ENCODE data around the gene CD200R1L. TPM values are rescaled to one million over a fixed set of nuclear protein-coding genes. Genes with fewer than 3 reads are reported as not detected.

The CD200R1L gene
- total RNA-seq, 1 experiment from 2014 or later = not detected

DNA sequence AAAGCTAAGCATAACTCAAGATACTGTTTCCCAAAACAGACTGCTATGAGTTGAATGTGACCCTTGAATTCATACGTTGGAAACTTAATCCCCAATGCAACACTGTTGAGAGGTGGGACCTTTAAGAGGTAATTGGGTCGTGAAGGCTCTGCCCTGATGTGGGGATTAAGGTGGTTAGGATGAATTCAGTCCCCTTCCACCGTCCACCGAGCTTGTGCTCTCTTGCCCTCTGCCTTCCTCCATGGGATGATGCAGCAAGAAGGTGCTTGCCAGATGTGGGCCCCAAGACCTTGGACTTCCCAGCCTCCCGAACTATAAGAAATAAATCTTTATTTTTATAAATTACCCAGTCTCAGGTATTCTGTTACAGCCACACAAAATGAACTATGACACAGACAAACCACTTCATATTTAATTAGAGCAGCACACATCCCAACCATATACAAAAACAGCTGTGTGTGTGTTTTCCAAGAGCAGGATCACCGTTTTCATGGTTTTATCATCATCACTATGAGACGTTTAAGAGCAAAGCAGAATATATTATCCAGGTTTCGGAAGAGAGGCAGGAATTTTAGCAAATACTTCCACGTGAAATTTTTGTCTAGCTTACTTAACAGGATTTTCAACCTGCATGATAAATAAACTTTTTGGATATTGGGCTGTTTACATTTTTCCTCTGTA, 61.2 kb downstream of the CD200R1L start:
- peaks cover under 1 to 8% of the 10 kb centered on the region in 2 experiments; a peak in 3 of 4 replicates for H3K4me1 Mint-ChIP-seq

More for the DNA sequence above, 61.2 kb downstream of the CD200R1L start:
- Mint-ChIP-seq H3K4me3 (no peak overlapping the region), H3K27ac (no peak overlapping the region), H3K9me3 (peaks cover 14 to 15% of the 10 kb centered on the region in 2 experiments; a peak in 4 of 5 replicates), H3K36me3 (ENCODE audit: insufficient read depth in 1 of 3, low read depth in 3 of 3) (peaks cover 8 to 18% (median 8%) of the 10 kb centered on the region in 3 experiments; a peak in 6 of 7 replicates), H3K27me3 (ENCODE audit: low read depth) (peaks cover 1% of the 10 kb centered on the region; the same call in 1 of the 2 replicates)
- Histone ChIP-seq H2AFZ (ENCODE audit: low read length) (no peak overlapping the region), H3K9ac (ENCODE audit: extremely low read depth, insufficient read length, low read length) (no peak overlapping the region), H3K56ac (ENCODE audit: insufficient read length, low read depth, low read length) (no peak overlapping the region), H3K18ac (ENCODE audit: insufficient read length, low read depth, low read length) (no peak overlapping the region), H3K4me1 (ENCODE audit: insufficient read depth, low read length) (no peaks in the 10 kb centered on the region), H3K23me2 (ENCODE audit: insufficient read length, low read depth, low read length, poor library complexity, severe bottlenecking) (no peaks in the 10 kb centered on the region), H4K20me1 (ENCODE audit: control insufficient read depth, insufficient read depth, insufficient read length) (no peaks in the 10 kb centered on the region), H4K5ac (ENCODE audit: insufficient read length, low read depth, low read length) (no peak overlapping the region), H3K27me3 (ENCODE audit: insufficient read depth, low read length) (no peaks in the 10 kb centered on the region), H4K8ac (replicated peaks; ENCODE audit: insufficient read length, low read depth, low read length) (no peak overlapping the region), H3K27ac (ENCODE audit: insufficient read length, low read depth, low read length) (no peak overlapping the region), H3K23ac (ENCODE audit: insufficient read length, low read depth, low read length) (no peak overlapping the region), H2BK120ac (ENCODE audit: low read depth, low read length, poor library complexity, severe bottlenecking) (no peak overlapping the region), H3K14ac (ENCODE audit: insufficient read depth, low read length) (no peak overlapping the region), H2BK20ac (ENCODE audit: low read depth, low read length, poor library complexity, severe bottlenecking) (no peak overlapping the region), H3K4ac (ENCODE audit: low read depth, low read length) (no peak overlapping the region), H3K9me3 (ENCODE audit: control insufficient read depth, low read depth, low read length) (no peaks in the 10 kb centered on the region), H2BK5ac (ENCODE audit: insufficient read length, low read length) (no peak overlapping the region), H2BK12ac (ENCODE audit: insufficient read length, low read depth, low read length) (no peak overlapping the region), H3K79me2 (ENCODE audit: insufficient read depth, low read length) (no peaks in the 10 kb centered on the region), H3K79me1 (ENCODE audit: insufficient read depth, low read depth, low read length, poor library complexity, severe bottlenecking) (no peaks in the 10 kb centered on the region), H4K91ac (ENCODE audit: insufficient read length, low read depth, low read length) (no peak overlapping the region), H2BK15ac (ENCODE audit: low read depth, low read length) (no peak overlapping the region), H3T11ph (ENCODE audit: low read length) (no peak overlapping the region), H3K4me2 (ENCODE audit: insufficient read depth, insufficient read length, low read length) (no peak overlapping the region), H2AK5ac (ENCODE audit: insufficient read length, low read length) (no peak overlapping the region)
- no CpG with 5 or more reads among the region's 9 CpGs for WGBS (ENCODE audit: extremely low coverage, insufficient read length, low lambda C conversion rate)
- TF ChIP-seq, protein P1, sequence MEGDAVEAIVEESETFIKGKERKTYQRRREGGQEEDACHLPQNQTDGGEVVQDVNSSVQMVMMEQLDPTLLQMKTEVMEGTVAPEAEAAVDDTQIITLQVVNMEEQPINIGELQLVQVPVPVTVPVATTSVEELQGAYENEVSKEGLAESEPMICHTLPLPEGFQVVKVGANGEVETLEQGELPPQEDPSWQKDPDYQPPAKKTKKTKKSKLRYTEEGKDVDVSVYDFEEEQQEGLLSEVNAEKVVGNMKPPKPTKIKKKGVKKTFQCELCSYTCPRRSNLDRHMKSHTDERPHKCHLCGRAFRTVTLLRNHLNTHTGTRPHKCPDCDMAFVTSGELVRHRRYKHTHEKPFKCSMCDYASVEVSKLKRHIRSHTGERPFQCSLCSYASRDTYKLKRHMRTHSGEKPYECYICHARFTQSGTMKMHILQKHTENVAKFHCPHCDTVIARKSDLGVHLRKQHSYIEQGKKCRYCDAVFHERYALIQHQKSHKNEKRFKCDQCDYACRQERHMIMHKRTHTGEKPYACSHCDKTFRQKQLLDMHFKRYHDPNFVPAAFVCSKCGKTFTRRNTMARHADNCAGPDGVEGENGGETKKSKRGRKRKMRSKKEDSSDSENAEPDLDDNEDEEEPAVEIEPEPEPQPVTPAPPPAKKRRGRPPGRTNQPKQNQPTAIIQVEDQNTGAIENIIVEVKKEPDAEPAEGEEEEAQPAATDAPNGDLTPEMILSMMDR (conservative IDR thresholded peaks at IDR 0.05) = no peak
- DNase-seq = no peak
